Stomach (tissue), 9 donors: ENCODE data around the gene GSTO2. TPM values are rescaled to one million over a fixed set of nuclear protein-coding genes. Genes with fewer than 3 reads are reported as not detected.

Experiments
- DNase-seq, 2 donors: peaks; one replicate each; pipeline versions ENCODE4 v3.0.0 to v3.0.0-alpha.2; 2013 to 2019
- H3K27ac ChIP-seq, 5 donors: fragments of 200-600 bp in 4 of 5; sonication (generic) in 4 of 5; one replicate each; pipeline ENCODE4 v1.5.1; 2013 to 2019; ENCODE audit warnings: mild to moderate bottlenecking in 1 of 5, moderate library complexity in 1 of 5
- H3K27me3 ChIP-seq, 3 donors: fragments of 200-600 bp; sonication (generic); one replicate each; pipeline ENCODE4 v1.5.1; 2017 to 2019; ENCODE audit warnings: mixed run types in 1 of 3
- H3K36me3 ChIP-seq, 4 donors: fragments of 200-600 bp; sonication (generic); 1 replicate in 3 of 4; 2 replicates in 1 of 4; pipeline ENCODE4 v1.5.1; 2016 to 2019
- H3K4me1 ChIP-seq, 4 donors: fragments of 200-600 bp; sonication (generic); one replicate each; pipeline ENCODE4 v1.5.1; 2016 to 2019
- H3K4me3 ChIP-seq, 4 donors: fragments of 200-600 bp; sonication (generic) in 3 of 4; one replicate each; pipeline ENCODE4 v1.5.1; 2016 to 2019; ENCODE audit warnings: mild to moderate bottlenecking in 1 of 4
- H3K9me3 ChIP-seq, 4 donors: fragments of 200-600 bp; sonication (generic); one replicate each; pipeline ENCODE4 v1.5.1; 2016 to 2019
- CTCF ChIP-seq, 7 experiments: fragments of 450-650 bp in 4 of 7; fragments of 200-600 bp in 3 of 7; sonication (generic) in 3 of 7; IDR thresholded peaks; one replicate each; pipeline ENCODE4 v1.5.1; 2016 to 2019; ENCODE audit warnings: antibody characterized with exemption in 7 of 7, control low read depth in 2 of 7, mild to moderate bottlenecking in 1 of 7
- EP300 ChIP-seq: sonication (generic); formaldehyde crosslinking; IDR thresholded peaks from one replicate; pipeline ENCODE4 v1.6.1; 2017; ENCODE audit warnings: antibody characterized with exemption
- POLR2A ChIP-seq, 4 donors: fragments of 450-650 bp; IDR thresholded peaks; one replicate each; pipeline ENCODE4 v1.6.1; 2016; ENCODE audit warnings: antibody characterized with exemption in 4 of 4, control low read depth in 2 of 4, mild to moderate bottlenecking in 1 of 4, moderate library complexity in 1 of 4
- POLR2AphosphoS5 ChIP-seq, 3 donors: sonication (generic); formaldehyde crosslinking; IDR thresholded peaks; one replicate each; pipeline ENCODE4 v1.6.1; 2016; ENCODE audit warnings: antibody characterized with exemption in 3 of 3
- WGBS, 5 donors: extraction: QIAGEN DNeasy Blood & Tissue Kit in 3 of 5; methylation state at CpG; one replicate each; pipeline versions ENCODE4 v1.1.5 to v1.1.7; 2013 to 2018; 5-methylcytosine and 5-hydroxymethylcytosine counted together
- intact Hi-C: fragments of 100-400 bp; cut with DNase I; formaldehyde crosslinking; loops from one replicate; pipeline ENCODE4 v1.15.1; 2023; ENCODE audit warnings: low total_unique reads
- polyA plus RNA-seq, 3 donors: library from polyadenylated mRNA; stranded (reverse); fragments of 200-250 nt; gene quantifications; one replicate each; pipeline ENCODE4 v1.2.3, GENCODE V29; 2013
- total RNA-seq, 5 donors: library from RNA; depleted of rRNA; stranded (reverse); fragments of >200 nt; gene quantifications; one replicate each; pipeline versions ENCODE4 v1.1.0 to v1.2.3, GENCODE V29; 2014 to 2016
- donor health status: healthy with polysubstance abuse.
- donor health status: Bipolar disorder and iron deficiency.
- donor health status: healthy.

GSTO2 gene
- total and polyA plus RNA-seq, 8 donors = under 0.01 to 26.6 (median 10.0) TPM

- no peak for DNase-seq
- Histone ChIP-seq H3K27ac (no peak overlapping the region), H3K4me1 (peaks cover 5 to 29% (median 13%) of the 10 kb centered on the region in 4 donors), H3K4me3 (no peak overlapping the region), H3K36me3 (peaks cover 0 to under 1% (median 0%) of the 10 kb centered on the region in 4 donors), H3K9me3 (no peaks in the 10 kb centered on the region), H3K27me3 (peaks cover 0 to 17% (median 5%) of the 10 kb centered on the region in 3 donors)
- WGBS, 5 donors = 34 to 62% (median 50%) methylated on average over 1 of the region's 1 CpG
- TF ChIP-seq EP300 = no peak
- no peak for TF ChIP-seq POLR2AphosphoS5 (IDR thresholded peaks at IDR 0.05)
- TF ChIP-seq POLR2A (IDR thresholded peaks at IDR 0.05) = no peak
- TF ChIP-seq CTCF (IDR thresholded peaks at IDR 0.05) = no peak
- intact Hi-C loops = no loop called here
Observed at GRCh38 chr10:104273286-104273685, 4.3 kb downstream of the GSTO2 start.

- no peaks in the 10 kb centered on the region for H3K36me3 ChIP-seq
- DNase-seq = no peak
- H3K27ac ChIP-seq = no peak overlapping the region
- H3K4me3 ChIP-seq = peak overlapping the region in 1 of 4 donors; percentile 57
- H3K9me3 ChIP-seq = no peaks in the 10 kb centered on the region
- TF ChIP-seq POLR2A (IDR thresholded peaks at IDR 0.05) (no peak), EP300 (no peak), CTCF (IDR thresholded peaks at IDR 0.05) (no peak), POLR2AphosphoS5 (IDR thresholded peaks at IDR 0.05) (no peak)
- 29 to 53% (median 48%) methylated on average over 4 of the region's 4 CpGs for WGBS, 5 donors
- H3K4me1 ChIP-seq = peaks cover 4 to 28% (median 12%) of the 10 kb centered on the region in 4 donors
- intact Hi-C loops = no loop called here
- peaks cover 0 to 17% (median 5%) of the 10 kb centered on the region in 3 donors for H3K27me3 ChIP-seq
Observed at GRCh38 chr10:104273899-104274575, 5.1 kb downstream of the GSTO2 start.

GRCh38 chr10:104274762-104275721, 6.1 kb downstream of the GSTO2 start:
- Histone ChIP-seq H3K27ac (peak overlapping the region; percentile 48 to 61 (median 52)), H3K36me3 (no peaks in the 10 kb centered on the region), H3K27me3 (peaks cover 0 to 17% (median 5%) of the 10 kb centered on the region in 3 donors), H3K4me1 (peaks cover 0 to 22% (median 8%) of the 10 kb centered on the region in 4 donors), H3K4me3 (peak overlapping the region; percentile 41 to 57 (median 48)), H3K9me3 (no peaks in the 10 kb centered on the region)
- TF ChIP-seq POLR2AphosphoS5 (IDR thresholded peaks at IDR 0.05) (no peak), CTCF (IDR thresholded peaks at IDR 0.05) (peak in 5 of 7 experiments; percentile 61 to 85 (median 80))
- 10 to 30% (median 12%) methylated on average over 30 to 42 of the region's 42 CpGs for WGBS, 5 donors
- DNase-seq = peak; percentile 68 to 90
- intact Hi-C loops = no loop called here

- Histone ChIP-seq H3K36me3 (no peaks in the 10 kb centered on the region), H3K9me3 (no peaks in the 10 kb centered on the region), H3K27ac (no peak overlapping the region), H3K27me3 (peaks cover 0 to 17% (median 5%) of the 10 kb centered on the region in 3 donors), H3K4me1 (peaks cover 0 to 22% (median 8%) of the 10 kb centered on the region in 4 donors), H3K4me3 (peak overlapping the region in 2 of 4 donors; percentile 51 to 57)
- TF ChIP-seq POLR2AphosphoS5 (IDR thresholded peaks at IDR 0.05) (no peak), POLR2A (IDR thresholded peaks at IDR 0.05) (no peak), EP300 (no peak), CTCF (IDR thresholded peaks at IDR 0.05) (no peak)
- DNase-seq = no peak
- 45 to 67% (median 57%) methylated on average over 1 of the region's 1 CpG for WGBS, 5 donors
- intact Hi-C loops = no loop called here
Observed at GRCh38 chr10:104276192-104276591, 7.2 kb downstream of the GSTO2 start.
